Caco-2 (cell line): Measurements from ENCODE around the gene RGS6. TPM values are rescaled to one million over a fixed set of nuclear protein-coding genes. Genes with fewer than 3 reads are reported as not detected.

ENCODE experiments used
- BruUV-seq: library from RNA; stranded (reverse); fragments of 400-500 nt; replicated peaks from 2 replicates; lab custom pipeline; 2021; lab: Mats Ljungman, UMichigan
- CTCF ChIA-PET: fragments of 300-600 bp; sonication (Branson Sonifier 250); formaldehyde crosslinking; loops from one replicate; lab custom pipeline; 2022; ENCODE audit warnings: antibody characterized with exemption; lab: Charles Lee
- POLR2A ChIA-PET: fragments of 300-600 bp; sonication (Branson Sonifier 250); formaldehyde crosslinking; loops from one replicate; lab custom pipeline; 2022; ENCODE audit warnings: antibody characterized with exemption; lab: Charles Lee
- DNase-seq, 2 experiments: peaks; one replicate each; pipeline versions ENCODE4 v3.0.0 to v3.0.0-alpha.2; 2020 to 2022
- H3K27me3 ChIP-seq: replicated peaks from 2 replicates; pipeline ENCODE4 v1.6.0; 2011; ENCODE audit warnings: low read length; ENCODE audit not compliant: control insufficient read depth, insufficient read depth
- H3K36me3 ChIP-seq: 2 replicates; pipeline ENCODE4 v1.5.1; 2011; ENCODE audit warnings: low read length; ENCODE audit not compliant: control insufficient read depth, insufficient read depth
- H3K4me1 ChIP-seq: fragments of 250-450 bp; sonication (Bioruptor Pico); 2 replicates; pipeline ENCODE4 v1.5.1; 2020; ENCODE audit warnings: mild to moderate bottlenecking
- H3K4me3 ChIP-seq: 2 replicates; pipeline ENCODE4 v1.5.1; 2011; ENCODE audit warnings: low read depth, mild to moderate bottlenecking, control low read depth, low read length
- H3K9me3 ChIP-seq: fragments of 250-450 bp; sonication (Bioruptor Pico); 2 replicates; pipeline ENCODE4 v1.5.1; 2020; ENCODE audit warnings: mild to moderate bottlenecking, moderate library complexity
- H3K27ac Mint-ChIP-seq: one replicate; pipeline ENCODE4 v1.8.0; 2022; ENCODE audit warnings: mixed read lengths; ENCODE audit not compliant: unreplicated experiment
- H3K27me3 Mint-ChIP-seq: one replicate; pipeline ENCODE4 v1.8.0; 2022; ENCODE audit warnings: mixed read lengths; ENCODE audit not compliant: insufficient read depth, unreplicated experiment
- H3K36me3 Mint-ChIP-seq: one replicate; pipeline ENCODE4 v1.8.0; 2022; ENCODE audit warnings: mild to moderate bottlenecking, mixed read lengths; ENCODE audit not compliant: insufficient read depth, unreplicated experiment
- H3K4me1 Mint-ChIP-seq: one replicate; pipeline ENCODE4 v1.8.0; 2022; ENCODE audit warnings: low read depth, mixed read lengths; ENCODE audit not compliant: unreplicated experiment
- H3K4me3 Mint-ChIP-seq: one replicate; pipeline ENCODE4 v1.8.0; 2022; ENCODE audit warnings: mild to moderate bottlenecking, moderate library complexity, mixed read lengths; ENCODE audit not compliant: unreplicated experiment
- H3K9me3 Mint-ChIP-seq: one replicate; pipeline ENCODE4 v1.8.0; 2022; ENCODE audit warnings: mixed read lengths; ENCODE audit not compliant: unreplicated experiment
- intact Hi-C: fragments of 100-400 bp; cut with micrococcal nuclease; formaldehyde crosslinking; loops from one replicate; pipeline ENCODE4 v1.10.0; 2022; ENCODE audit not compliant: unreplicated experiment
- total RNA-seq: library from RNA; stranded (reverse); gene quantifications from 2 replicates; pipeline ENCODE4 v1.2.3, GENCODE V29; 2022
- TF ChIP-seq, protein P1 (sequence below), 2 experiments: fragments of 200-600 bp in 1 of 2; IDR thresholded peaks; 1 replicate in 1 of 2; 2 replicates in 1 of 2; pipeline versions ENCODE4 v1.5.1 to v1.8.0; 2011 to 2022; ENCODE audit warnings: antibody characterized with exemption in 1 of 2, control low read depth in 1 of 2, inconsistent platforms in 1 of 2, low read depth in 1 of 2, low read length in 1 of 2, mild to moderate bottlenecking in 1 of 2, moderate library complexity in 1 of 2; ENCODE audit not compliant: insufficient read depth in 1 of 2, severe bottlenecking in 1 of 2, unreplicated experiment in 1 of 2

The RGS6 gene
- total RNA-seq, 1 experiment from 2014 or later = not detected

DNA sequence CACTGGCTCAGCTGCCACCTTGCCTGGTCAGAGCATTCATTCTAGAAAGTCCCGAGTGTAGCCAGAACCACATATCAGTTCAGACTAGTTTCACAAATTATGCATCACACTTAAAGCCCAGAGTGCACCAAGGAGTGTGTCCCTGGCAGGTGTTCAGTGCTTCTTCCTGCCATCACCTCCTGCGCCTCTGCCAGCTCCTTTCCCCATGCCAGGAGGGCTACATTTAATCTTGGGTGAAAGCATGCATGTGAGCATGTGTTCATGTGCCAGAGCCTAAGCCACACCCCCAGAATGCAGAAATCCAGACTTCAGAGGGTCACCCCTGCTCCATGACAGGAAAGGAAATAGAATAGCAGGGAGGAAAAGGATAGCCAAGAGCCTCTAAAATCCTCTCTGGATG lies 580.1 kb downstream of the RGS6 start:
- H3K4me3 ChIP-seq = no peak overlapping the region
- H3K27me3 ChIP-seq = no peaks in the 10 kb centered on the region
- Mint-ChIP-seq H3K27ac (no peak overlapping the region), H3K4me3 (no peak overlapping the region), H3K9me3 (no peaks in the 10 kb centered on the region), H3K4me1 (no peaks in the 10 kb centered on the region), H3K27me3 (peaks cover 26% of the 10 kb centered on the region), H3K36me3 (no peaks in the 10 kb centered on the region)
- TF ChIP-seq, protein P1, sequence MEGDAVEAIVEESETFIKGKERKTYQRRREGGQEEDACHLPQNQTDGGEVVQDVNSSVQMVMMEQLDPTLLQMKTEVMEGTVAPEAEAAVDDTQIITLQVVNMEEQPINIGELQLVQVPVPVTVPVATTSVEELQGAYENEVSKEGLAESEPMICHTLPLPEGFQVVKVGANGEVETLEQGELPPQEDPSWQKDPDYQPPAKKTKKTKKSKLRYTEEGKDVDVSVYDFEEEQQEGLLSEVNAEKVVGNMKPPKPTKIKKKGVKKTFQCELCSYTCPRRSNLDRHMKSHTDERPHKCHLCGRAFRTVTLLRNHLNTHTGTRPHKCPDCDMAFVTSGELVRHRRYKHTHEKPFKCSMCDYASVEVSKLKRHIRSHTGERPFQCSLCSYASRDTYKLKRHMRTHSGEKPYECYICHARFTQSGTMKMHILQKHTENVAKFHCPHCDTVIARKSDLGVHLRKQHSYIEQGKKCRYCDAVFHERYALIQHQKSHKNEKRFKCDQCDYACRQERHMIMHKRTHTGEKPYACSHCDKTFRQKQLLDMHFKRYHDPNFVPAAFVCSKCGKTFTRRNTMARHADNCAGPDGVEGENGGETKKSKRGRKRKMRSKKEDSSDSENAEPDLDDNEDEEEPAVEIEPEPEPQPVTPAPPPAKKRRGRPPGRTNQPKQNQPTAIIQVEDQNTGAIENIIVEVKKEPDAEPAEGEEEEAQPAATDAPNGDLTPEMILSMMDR (IDR thresholded peaks at IDR 0.05; ENCODE audit: insufficient read depth in 1 of 2, low read depth in 1 of 2, low read length in 1 of 2, severe bottlenecking in 1 of 2, unreplicated experiment in 1 of 2) = no peak
- BruUV-seq = no TSS peak
- no peak for DNase-seq
- ChIA-PET POLR2A (no interaction called here), CTCF (interaction anchor here (0.9 to 2.2 kb wide), 2 partner anchors 393 kb away, joined by 3 to 33 read pairs; no protein-coding TSS in a partner anchor)
- no peaks in the 10 kb centered on the region for H3K9me3 ChIP-seq
- intact Hi-C loops = no loop called here
- H3K4me1 ChIP-seq = no peaks in the 10 kb centered on the region
- H3K36me3 ChIP-seq = no peaks in the 10 kb centered on the region

DNA sequence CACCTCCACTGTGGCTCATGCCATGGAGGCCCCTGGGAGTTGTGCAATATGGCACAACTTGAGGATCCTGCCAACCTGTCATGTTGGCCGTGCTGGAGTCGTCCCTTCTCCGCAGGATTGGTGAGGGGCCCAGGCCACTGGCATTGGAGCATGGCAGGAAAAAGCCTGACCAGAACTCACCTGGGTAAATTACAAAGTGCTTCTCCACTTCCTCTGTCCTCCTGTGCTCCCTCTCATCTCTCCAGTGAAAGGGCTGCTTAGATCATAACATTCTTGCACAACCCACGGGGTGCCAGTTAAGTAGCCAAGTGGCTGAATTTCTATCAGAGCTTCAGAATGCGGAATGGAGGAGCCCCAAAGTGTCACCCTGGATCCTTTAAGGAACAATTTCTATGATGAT lies 580.7 kb downstream of the RGS6 start:
- Mint-ChIP-seq H3K4me1 (no peaks in the 10 kb centered on the region), H3K4me3 (no peak overlapping the region), H3K27me3 (peaks cover 26% of the 10 kb centered on the region), H3K9me3 (no peaks in the 10 kb centered on the region), H3K36me3 (no peaks in the 10 kb centered on the region), H3K27ac (no peak overlapping the region)
- TF ChIP-seq, protein P1 (IDR thresholded peaks at IDR 0.05; ENCODE audit: insufficient read depth in 1 of 2, low read depth in 1 of 2, low read length in 1 of 2, severe bottlenecking in 1 of 2, unreplicated experiment in 1 of 2) = no peak
- no TSS peak for BruUV-seq
- Histone ChIP-seq H3K27me3 (no peaks in the 10 kb centered on the region), H3K4me3 (no peak overlapping the region), H3K9me3 (no peaks in the 10 kb centered on the region), H3K4me1 (no peaks in the 10 kb centered on the region), H3K36me3 (no peaks in the 10 kb centered on the region)
- DNase-seq = no peak
- POLR2A ChIA-PET = no interaction called here
- intact Hi-C loops = no loop called here
- CTCF ChIA-PET = interaction anchor here (1.6 to 3.4 kb wide), 3 partner anchors 381 to 436 kb away, joined by 17 to 34 read pairs (median 33); partner anchors contain the start of gene DPF3

DNA sequence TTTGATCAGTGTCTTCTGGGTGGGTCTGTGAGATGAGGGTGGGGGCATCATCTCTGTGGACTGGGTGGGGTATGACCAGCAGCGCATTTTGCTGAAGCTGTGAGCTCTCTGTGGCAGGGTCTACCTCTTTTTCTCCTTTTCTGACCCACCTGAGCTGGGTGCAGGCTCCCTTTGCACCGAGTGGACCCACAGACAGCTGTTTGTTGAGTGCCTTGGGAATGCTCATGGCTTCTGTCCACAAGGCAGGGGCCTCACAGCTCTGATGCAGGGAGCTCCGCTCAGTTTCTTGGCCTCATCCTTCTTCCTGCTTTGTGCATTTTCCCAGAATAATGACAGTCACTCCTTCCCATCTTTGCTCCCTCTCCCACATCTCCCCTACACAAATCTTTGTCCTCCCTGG lies 581.1 kb downstream of the RGS6 start:
- TF ChIP-seq, protein P1 (IDR thresholded peaks at IDR 0.05; ENCODE audit: insufficient read depth in 1 of 2, low read depth in 1 of 2, low read length in 1 of 2, severe bottlenecking in 1 of 2, unreplicated experiment in 1 of 2) = no peak
- no TSS peak for BruUV-seq
- ChIA-PET POLR2A (no interaction called here), CTCF (interaction anchor here (0.8 to 3.4 kb wide), 8 partner anchors 12 to 436 kb away, joined by 3 to 34 read pairs (median 4); partner anchors contain the start of genes DCAF4 and DPF3)
- H3K27me3 Mint-ChIP-seq = peaks cover 26% of the 10 kb centered on the region
- H3K9me3 Mint-ChIP-seq = no peaks in the 10 kb centered on the region
- no peak overlapping the region for H3K27ac Mint-ChIP-seq
- no peak for DNase-seq
- H3K4me3 Mint-ChIP-seq = no peak overlapping the region
- H3K36me3 Mint-ChIP-seq = no peaks in the 10 kb centered on the region
- intact Hi-C loops = no loop called here
- no peaks in the 10 kb centered on the region for H3K9me3 ChIP-seq
- no peaks in the 10 kb centered on the region for H3K4me1 Mint-ChIP-seq
- H3K4me3 ChIP-seq = no peak overlapping the region
- H3K4me1 ChIP-seq = no peaks in the 10 kb centered on the region
- H3K27me3 ChIP-seq = no peaks in the 10 kb centered on the region
- H3K36me3 ChIP-seq = no peaks in the 10 kb centered on the region
